HG03571 (cell line): Measurements from ENCODE around the gene ZBTB7C.
"Not testable (repeated sequence)": the region's sequence is repeated elsewhere in the genome, so short reads cannot be mapped to it uniquely, and the experiment has no call there.

Source experiments
- ATAC-seq: cut with Tn5 transposase; IDR thresholded peaks from one replicate; pipeline ENCODE4 v1.9.1; 2021; ENCODE audit not compliant: unreplicated experiment

ZBTB7C gene

GRCh38 chr18:48303883-48304282 is 105.3 kb downstream of the ZBTB7C start:
- no peak for ATAC-seq

DNA sequence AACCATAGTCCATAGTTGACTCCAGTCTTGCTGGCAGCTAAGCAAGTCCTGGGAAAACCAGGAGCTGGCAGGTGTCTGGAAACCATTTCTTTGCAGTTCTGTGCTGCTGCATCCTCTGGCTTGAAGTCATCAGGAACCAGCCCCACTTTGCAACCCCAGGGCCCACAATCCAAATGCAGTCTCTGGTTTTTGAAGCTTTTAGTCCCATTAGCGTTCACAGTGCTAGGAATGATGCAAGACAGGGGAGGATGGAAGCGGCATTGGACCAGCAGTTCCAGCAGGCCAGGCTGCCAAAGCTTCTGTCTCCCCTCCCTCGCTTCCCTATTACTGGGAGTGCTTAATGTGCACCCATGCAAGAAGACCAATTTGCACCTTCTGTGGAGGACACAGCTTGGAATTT is 106.4 kb downstream of the ZBTB7C start:
- ATAC-seq, result no peak

DNA sequence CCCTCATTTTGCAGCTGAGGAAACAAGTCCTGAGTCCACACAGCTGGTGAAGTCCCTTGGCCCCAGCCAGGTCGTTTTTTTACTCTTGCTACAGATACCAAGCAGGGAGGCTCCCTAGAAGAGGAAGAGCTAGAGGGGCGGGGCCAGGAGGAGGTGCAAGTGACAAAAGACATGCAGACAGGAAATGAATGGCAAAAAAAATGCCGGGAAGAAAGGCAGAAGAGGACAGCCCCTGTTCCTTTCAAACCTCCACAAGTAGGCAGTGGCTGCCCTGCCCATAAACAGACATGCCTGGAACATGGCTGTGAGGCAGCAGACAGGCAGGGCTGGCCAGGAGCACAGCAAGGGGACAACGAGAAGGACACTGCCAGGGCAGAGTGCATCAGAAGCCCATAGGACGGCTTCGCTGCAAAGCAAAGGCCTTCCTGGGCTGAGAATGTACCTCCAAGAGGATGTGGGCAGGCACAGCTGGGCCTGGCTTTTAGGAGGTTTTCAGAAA is 108.7 kb downstream of the ZBTB7C start:
- no peak for ATAC-seq

- no peak for ATAC-seq
Observed at GRCh38 chr18:48297139-48297538, 112.0 kb downstream of the ZBTB7C start.

GRCh38 chr18:48296581-48296980 is 112.6 kb downstream of the ZBTB7C start:
- no peak for ATAC-seq

GRCh38 chr18:48295586-48296311 is 113.4 kb downstream of the ZBTB7C start:
- ATAC-seq, result no peak

GRCh38 chr18:48294899-48295585 is 114.1 kb downstream of the ZBTB7C start:
- no peak for ATAC-seq

- ATAC-seq, result no peak
Observed at GRCh38 chr18:48293954-48294898, 115.0 kb downstream of the ZBTB7C start.

DNA sequence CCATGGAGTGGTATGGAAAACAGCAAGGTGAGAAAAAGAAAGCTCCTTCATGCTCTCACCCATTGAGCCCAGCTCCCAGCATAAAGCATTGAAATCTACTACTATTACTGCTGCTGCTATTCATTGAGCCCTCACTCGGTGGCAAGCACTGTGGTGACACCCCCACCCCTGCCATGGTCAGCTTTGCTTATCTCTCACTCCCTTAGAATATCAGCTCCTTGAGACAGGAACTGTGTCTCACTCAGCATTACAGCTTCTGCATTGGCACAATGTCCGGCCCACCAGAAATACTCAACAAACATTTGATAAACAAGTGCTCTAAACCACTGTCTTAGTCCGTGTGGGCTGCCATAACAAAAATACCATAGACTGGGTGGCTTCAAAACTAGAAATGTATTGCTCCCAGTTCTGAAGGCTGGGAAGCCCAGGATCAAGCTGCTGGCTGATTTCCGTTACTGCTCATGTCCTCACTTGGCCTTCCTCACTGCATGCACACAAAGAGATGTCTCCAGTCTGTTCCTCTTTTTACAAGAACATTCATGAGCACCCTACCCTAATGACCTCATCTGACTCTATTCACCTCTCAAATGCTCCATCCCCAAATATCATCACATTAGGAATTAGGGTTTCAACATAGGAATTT is 116.3 kb downstream of the ZBTB7C start:
- no peak for ATAC-seq

DNA sequence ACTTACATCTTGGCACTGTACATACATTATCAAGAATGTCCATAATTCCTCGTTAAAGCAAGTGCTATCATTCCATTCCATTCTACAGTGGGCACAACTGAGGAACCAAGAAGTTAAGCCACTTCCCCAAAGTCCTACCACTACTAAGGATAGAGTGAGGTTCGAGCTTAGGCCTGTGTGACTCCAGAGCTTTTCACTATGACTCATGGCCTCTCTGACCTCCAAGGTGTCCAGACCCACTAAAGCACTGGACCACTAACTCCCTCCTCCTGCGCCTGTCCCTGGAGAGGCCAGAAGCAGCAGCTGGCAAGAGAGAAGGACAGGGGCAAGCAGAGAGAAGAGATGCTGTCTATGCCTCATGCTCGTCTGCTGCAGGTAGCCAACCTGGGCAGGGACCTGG is 117.0 kb downstream of the ZBTB7C start:
- ATAC-seq, result no peak

DNA sequence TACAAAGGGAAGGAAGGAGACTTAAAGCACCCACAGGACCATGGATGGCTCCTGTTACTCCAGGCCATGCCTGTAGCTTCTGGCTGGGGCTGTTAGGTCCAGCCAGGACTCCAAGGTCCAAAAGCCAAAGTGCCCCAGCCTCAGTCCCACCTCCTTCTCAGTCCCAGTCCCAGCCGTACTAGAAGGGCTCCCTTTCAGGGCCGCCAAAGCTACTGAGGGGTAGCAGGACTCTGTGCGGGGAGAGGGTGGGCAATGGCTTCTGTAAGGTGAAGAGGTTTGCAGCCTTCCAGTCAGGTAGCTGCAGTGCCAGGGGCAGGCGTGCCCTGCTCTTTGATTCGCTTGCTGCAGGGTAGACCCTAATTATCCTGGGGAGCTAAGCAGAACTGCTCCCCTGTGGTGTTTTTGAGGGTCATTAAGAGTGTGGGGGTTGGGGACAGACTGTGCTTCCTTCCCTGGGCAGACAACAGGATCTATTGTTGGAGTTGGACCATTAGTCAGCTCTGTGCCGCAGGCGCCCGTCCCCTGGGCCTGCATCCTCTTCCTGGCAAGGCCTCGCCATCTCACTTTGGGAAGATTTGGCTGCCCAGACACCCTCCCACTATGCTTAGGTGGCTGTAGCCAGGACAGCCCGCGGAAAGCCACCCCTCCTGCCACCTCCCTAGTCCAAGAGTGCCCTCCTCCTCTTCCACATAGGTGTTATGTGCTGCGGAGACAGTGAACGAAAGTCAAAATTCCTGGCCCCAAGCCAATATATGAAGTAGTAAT is 118.8 kb downstream of the ZBTB7C start:
- no peak for ATAC-seq

GRCh38 chr18:48284743-48285142 is 124.4 kb downstream of the ZBTB7C start:
- ATAC-seq, result no peak

- ATAC-seq, result not testable (repeated sequence)
Observed at GRCh38 chr18:48284011-48284410, 125.2 kb downstream of the ZBTB7C start.

DNA sequence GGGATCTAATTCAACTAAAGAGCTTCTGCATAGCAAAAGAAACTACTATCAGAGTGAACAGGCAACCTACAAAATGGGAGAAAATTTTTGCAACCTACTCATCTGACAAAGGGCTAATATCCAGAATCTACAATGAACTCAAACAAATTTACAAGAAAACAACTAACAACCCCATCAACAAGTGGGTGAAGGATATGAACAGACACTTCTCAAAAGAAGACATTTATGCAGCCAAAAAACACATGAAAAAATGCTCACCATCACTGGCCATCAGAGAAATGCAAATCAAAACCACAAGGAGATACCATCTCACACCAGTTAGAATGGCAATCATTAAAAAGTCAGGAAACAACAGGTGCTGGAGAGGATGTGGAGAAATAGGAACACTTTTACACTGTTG is 127.7 kb downstream of the ZBTB7C start:
- not testable (repeated sequence) for ATAC-seq

DNA sequence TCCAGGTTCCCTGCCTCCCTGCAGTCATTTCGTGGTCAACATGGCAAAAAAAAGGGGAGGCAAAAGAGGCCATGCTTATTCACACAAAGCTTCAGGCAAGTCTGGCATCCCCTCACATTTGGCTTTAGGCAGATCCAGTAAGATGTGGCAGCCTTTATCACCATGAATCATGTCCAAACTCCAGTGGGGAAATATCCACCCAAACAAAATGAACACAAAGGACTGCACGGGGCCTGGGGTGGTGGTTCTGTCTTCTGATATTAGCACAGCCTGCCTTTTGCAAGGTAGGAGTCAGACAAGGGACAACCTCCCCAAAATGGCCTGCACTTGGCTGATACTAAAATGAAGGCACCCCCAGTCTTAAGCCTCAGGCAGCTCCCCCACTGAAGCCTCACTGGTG is 129.9 kb downstream of the ZBTB7C start:
- ATAC-seq, result no peak

DNA sequence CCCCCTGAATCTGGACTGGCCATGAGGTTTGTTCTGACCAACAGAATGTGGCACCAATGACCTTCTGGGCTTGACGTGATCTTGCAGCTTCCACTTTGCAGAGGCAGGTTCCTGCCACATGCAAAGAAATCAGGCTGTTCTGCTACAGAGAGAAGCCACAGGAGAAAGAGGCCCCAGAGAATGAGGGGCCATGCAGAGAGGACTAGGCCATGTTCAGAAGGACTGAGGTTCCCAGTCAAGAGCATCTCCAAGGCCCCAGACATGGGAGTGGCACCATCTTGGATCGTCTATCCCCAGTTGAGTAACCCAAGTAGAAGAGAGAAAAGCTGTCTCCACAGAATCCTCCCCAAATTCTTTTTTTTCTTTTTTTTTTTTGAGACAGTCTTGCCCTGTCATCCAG is 131.1 kb downstream of the ZBTB7C start:
- ATAC-seq, result no peak

- no peak for ATAC-seq
Observed at GRCh38 chr18:48274301-48274700, 134.9 kb downstream of the ZBTB7C start.

DNA sequence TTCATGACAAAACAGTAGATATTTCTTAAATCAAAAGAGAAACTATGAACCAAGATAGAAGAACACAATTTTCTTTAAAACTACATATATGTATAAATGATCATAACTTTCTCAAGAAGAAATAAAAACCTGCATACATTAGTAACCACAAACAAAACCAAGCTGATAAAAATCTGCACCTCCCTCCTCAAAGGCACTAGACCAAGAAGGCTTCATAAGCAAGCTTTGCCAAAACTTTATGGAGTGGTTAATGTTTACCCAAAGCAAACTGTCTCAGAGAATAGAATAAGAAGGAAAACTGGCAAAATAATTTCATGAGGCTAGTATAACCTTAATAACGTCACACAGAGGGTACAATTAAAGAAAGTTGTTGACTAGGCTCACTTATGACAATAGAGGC is 138.3 kb downstream of the ZBTB7C start:
- ATAC-seq, result no peak

GRCh38 chr18:48265328-48265727 is 143.9 kb downstream of the ZBTB7C start:
- no peak for ATAC-seq
